NOMO-1 (cell line): ENCODE results near the gene RASSF8.

Experiments used
- DNase-seq, 2 experiments: peaks; one replicate each; lab custom pipeline; 2025; ENCODE audit not compliant: unreplicated experiment in 2 of 2; lab: John Stamatoyannopoulos, UW

RASSF8 gene

GRCh38 chr12:26100666-26101349 is 142.3 kb downstream of the RASSF8 start:
- no peak for DNase-seq

GRCh38 chr12:26101350-26101734 is 142.9 kb downstream of the RASSF8 start:
- no peak for DNase-seq

- DNase-seq: peak in 1 of 2 experiments; percentile 11
Measured at GRCh38 chr12:26101763-26102162, 143.3 kb downstream of the RASSF8 start.

GRCh38 chr12:26102953-26103352 is 144.5 kb downstream of the RASSF8 start:
- DNase-seq: no peak

- no peak for DNase-seq
Measured at GRCh38 chr12:26106347-26106746, 147.9 kb downstream of the RASSF8 start.

GRCh38 chr12:26108915-26109314 is 150.4 kb downstream of the RASSF8 start:
- no peak for DNase-seq

GRCh38 chr12:26109343-26109881 is 150.9 kb downstream of the RASSF8 start:
- DNase-seq: no peak

GRCh38 chr12:26112232-26112631 is 153.8 kb downstream of the RASSF8 start:
- DNase-seq: no peak

- DNase-seq: no peak
Measured at GRCh38 chr12:26112703-26113147, 154.2 kb downstream of the RASSF8 start.

- DNase-seq: no peak
Measured at GRCh38 chr12:26113181-26113654, 154.7 kb downstream of the RASSF8 start.

GRCh38 chr12:26113853-26114719 is 155.6 kb downstream of the RASSF8 start:
- peak; percentile 63 to 64 for DNase-seq

GRCh38 chr12:26114720-26115401 is 156.4 kb downstream of the RASSF8 start:
- DNase-seq: no peak

- no peak for DNase-seq
Measured at GRCh38 chr12:26116829-26117715, 158.6 kb downstream of the RASSF8 start.

- peak in 1 of 2 experiments; percentile 5 for DNase-seq
Measured at GRCh38 chr12:26118308-26118707, 159.8 kb downstream of the RASSF8 start.

- DNase-seq: peak in 1 of 2 experiments; percentile 20
Measured at GRCh38 chr12:26119391-26119989, 161.0 kb downstream of the RASSF8 start.

GRCh38 chr12:26120561-26121274 is 162.2 kb downstream of the RASSF8 start:
- no peak for DNase-seq

- DNase-seq: no peak
Measured at GRCh38 chr12:26121323-26122060, 163.0 kb downstream of the RASSF8 start.

GRCh38 chr12:26122061-26122680 is 163.7 kb downstream of the RASSF8 start:
- DNase-seq: peak; percentile 29 to 36
